Natural killer cell (primary cell): Measurements from ENCODE around the gene USP26. TPM values are rescaled to one million over a fixed set of nuclear protein-coding genes. Genes with fewer than 3 reads are reported as not detected.
"Not testable (repeated sequence)": the region's sequence is repeated elsewhere in the genome, so short reads cannot be mapped to it uniquely, and the experiment has no call there.

Source experiments
- ATAC-seq, 3 donors: fragments of 150-1000 bp in 2 of 3; fragments of 200-7000 bp in 1 of 3; cut with Tn5 transposase; 1 replicate in 1 of 3; 2 replicates in 2 of 3; pipeline ENCODE4 v1.10.0; 2021; ENCODE audit warnings: mild to moderate bottlenecking in 2 of 3, moderate library complexity in 2 of 3
- DNase-seq, 2 donors: peaks; one replicate each; pipeline versions ENCODE4 v3.0.0 to v3.0.0-alpha.2; 2013 to 2021; ENCODE audit warnings: mixed read lengths in 1 of 2
- H3K27ac ChIP-seq: one replicate; pipeline ENCODE4 v1.5.1; 2013; ENCODE audit warnings: mild to moderate bottlenecking, low read length
- H3K27me3 ChIP-seq: one replicate; pipeline ENCODE4 v1.6.1; 2013; ENCODE audit warnings: low read length; ENCODE audit not compliant: control insufficient read depth, insufficient read depth
- H3K36me3 ChIP-seq: one replicate; pipeline ENCODE4 v1.6.1; 2013; ENCODE audit warnings: low read length; ENCODE audit not compliant: control insufficient read depth, insufficient read depth
- H3K4me1 ChIP-seq: one replicate; pipeline ENCODE4 v1.6.1; 2013; ENCODE audit warnings: low read length; ENCODE audit not compliant: control insufficient read depth, insufficient read depth
- H3K4me3 ChIP-seq: one replicate; pipeline ENCODE4 v1.5.1; 2013; ENCODE audit warnings: low read length
- H3K9me3 ChIP-seq: one replicate; pipeline ENCODE4 v1.6.1; 2013; ENCODE audit warnings: low read length; ENCODE audit not compliant: control insufficient read depth, insufficient read depth
- H3K27ac Mint-ChIP-seq, 2 donors: one replicate each; pipeline ENCODE4 v1.8.0; 2022; ENCODE audit warnings: mild to moderate bottlenecking in 2 of 2, mixed read lengths in 2 of 2, moderate library complexity in 1 of 2
- H3K27me3 Mint-ChIP-seq, 2 donors: one replicate each; pipeline ENCODE4 v1.8.0; 2022; ENCODE audit warnings: low read depth in 2 of 2, mixed read lengths in 2 of 2
- H3K36me3 Mint-ChIP-seq: one replicate; pipeline ENCODE4 v1.8.0; 2022; ENCODE audit warnings: mixed read lengths
- H3K4me1 Mint-ChIP-seq, 2 donors: one replicate each; pipeline ENCODE4 v1.8.0; 2022; ENCODE audit warnings: mixed read lengths in 2 of 2
- H3K4me3 Mint-ChIP-seq: one replicate; pipeline ENCODE4 v1.8.0; 2022; ENCODE audit warnings: mild to moderate bottlenecking, moderate library complexity, mixed read lengths
- H3K9me3 Mint-ChIP-seq, 2 donors: one replicate each; pipeline ENCODE4 v1.8.0; 2022; ENCODE audit warnings: mixed read lengths in 2 of 2
- CTCF ChIP-seq: fragments of 200-600 bp; IDR thresholded peaks from one replicate; pipeline ENCODE4 v1.8.0; 2022; ENCODE audit warnings: antibody characterized with exemption
- WGBS: methylation state at CpG from one replicate; pipeline ENCODE4 v1.1.7; 2013; ENCODE audit warnings: missing lambda C conversion rate; ENCODE audit not compliant: insufficient coverage; 5-methylcytosine and 5-hydroxymethylcytosine counted together
- intact Hi-C: fragments of 100-400 bp; cut with micrococcal nuclease; formaldehyde crosslinking; loops from one replicate; pipeline ENCODE4 v1.14.2; 2022
- total RNA-seq, 4 donors: library from RNA; stranded (reverse); fragments of 120-200 nt in 1 of 4; gene quantifications; one replicate each; pipeline versions ENCODE4 v1.2.3 to v1.2.4, GENCODE V29; 2013 to 2022

USP26 gene
- total RNA-seq, 3 donors from 2014 or later (not counting 1 experiment from before 2014, with no cell fraction given): not detected

GRCh38 chrX:133083899-133084298, 13.0 kb downstream of the USP26 start:
- no peak overlapping the region for H3K4me3 Mint-ChIP-seq

GRCh38 chrX:133081990-133082389, 14.9 kb downstream of the USP26 start:
- H3K4me3 Mint-ChIP-seq: no peak overlapping the region
- H3K4me1 Mint-ChIP-seq: no peaks in the 10 kb centered on the region
- H3K27ac Mint-ChIP-seq: no peak overlapping the region
- H3K36me3 Mint-ChIP-seq: no peaks in the 10 kb centered on the region
- H3K27ac ChIP-seq: no peak overlapping the region
- H3K27me3 ChIP-seq: no peaks in the 10 kb centered on the region
- peaks cover 0 to 2% of the 10 kb centered on the region in 2 donors for H3K9me3 Mint-ChIP-seq
- no peaks in the 10 kb centered on the region for H3K4me1 ChIP-seq
- intact Hi-C loops: no loop called here
- DNase-seq (peak in 1 of 2 donors; percentile 7), ATAC-seq (no peak)
- H3K36me3 ChIP-seq: no peaks in the 10 kb centered on the region
- peaks cover 0 to 26% of the 10 kb centered on the region in 2 donors for H3K27me3 Mint-ChIP-seq
- no peaks in the 10 kb centered on the region for H3K9me3 ChIP-seq
- H3K4me3 ChIP-seq: no peak overlapping the region
- no peak for TF ChIP-seq CTCF
- WGBS: 60% methylated on average over 2 of the region's 3 CpGs

More at GRCh38 chrX:133083899-133084298, 13.0 kb downstream of the USP26 start:
- no peak overlapping the region for H3K27ac Mint-ChIP-seq
- Histone ChIP-seq H3K9me3 (no peaks in the 10 kb centered on the region), H3K4me3 (no peak overlapping the region), H3K36me3 (no peaks in the 10 kb centered on the region), H3K27me3 (no peaks in the 10 kb centered on the region), H3K27ac (no peak overlapping the region), H3K4me1 (no peaks in the 10 kb centered on the region)
- no peaks in the 10 kb centered on the region for H3K36me3 Mint-ChIP-seq
- DNase-seq: no peak
- no peak for TF ChIP-seq CTCF
- ATAC-seq: no peak
- 73% methylated on average over 1 of the region's 1 CpG for WGBS
- intact Hi-C loops: no loop called here
- H3K4me1 Mint-ChIP-seq: no peaks in the 10 kb centered on the region
- H3K27me3 Mint-ChIP-seq: peaks cover 3 to 30% of the 10 kb centered on the region in 2 donors
- H3K9me3 Mint-ChIP-seq: no peaks in the 10 kb centered on the region

GRCh38 chrX:133077856-133078255, 19.1 kb downstream of the USP26 start:
- H3K27me3 ChIP-seq, H3K4me3 ChIP-seq, H3K36me3 Mint-ChIP-seq, intact Hi-C loops, H3K27ac ChIP-seq, ATAC-seq, DNase-seq, H3K9me3 ChIP-seq, H3K9me3 Mint-ChIP-seq, H3K4me1 Mint-ChIP-seq, H3K36me3 ChIP-seq, H3K4me3 Mint-ChIP-seq, H3K27ac Mint-ChIP-seq, H3K4me1 ChIP-seq: not testable (repeated sequence)
- peaks cover 0 to 33% of the 10 kb centered on the region in 2 donors for H3K27me3 Mint-ChIP-seq
- 76% methylated on average over 4 of the region's 4 CpGs for WGBS

GRCh38 chrX:133072566-133072965, 24.3 kb downstream of the USP26 start:
- no peak overlapping the region for H3K4me3 ChIP-seq
- no peaks in the 10 kb centered on the region for H3K27me3 ChIP-seq
- H3K9me3 ChIP-seq: no peaks in the 10 kb centered on the region
- no peaks in the 10 kb centered on the region for H3K4me1 ChIP-seq
- no peaks in the 10 kb centered on the region for H3K36me3 ChIP-seq
- TF ChIP-seq CTCF: no peak
- Mint-ChIP-seq H3K27ac (no peak overlapping the region), H3K4me3 (no peak overlapping the region), H3K4me1 (no peaks in the 10 kb centered on the region), H3K9me3 (no peaks in the 10 kb centered on the region), H3K27me3 (peaks cover 8 to 31% of the 10 kb centered on the region in 2 donors), H3K36me3 (no peaks in the 10 kb centered on the region)
- DNase-seq (no peak), ATAC-seq (no peak)
- H3K27ac ChIP-seq: no peak overlapping the region
- intact Hi-C loops: no loop called here
